ENCODE measurements around the gene EFCC1.

- no peak for TF ChIP-seq POLR2AphosphoS5 (IDR thresholded peaks at IDR 0.05; ENCODE audit: low read depth, low read length)
- TF ChIP-seq POLR2A (IDR thresholded peaks at IDR 0.05; ENCODE audit: low read depth, low read length), result no peak
- no peak for TF ChIP-seq TAF1 (IDR thresholded peaks at IDR 0.05; ENCODE audit: low read depth, low read length)
These were observed 55.5 kb downstream of the EFCC1 start for GRCh38 chr3:129056451-129057173.
